ENCODE results near the gene TLNRD1.

- TF ChIP-seq POLR2A (IDR thresholded peaks at IDR 0.05) = no peak
- TF ChIP-seq, protein P1, sequence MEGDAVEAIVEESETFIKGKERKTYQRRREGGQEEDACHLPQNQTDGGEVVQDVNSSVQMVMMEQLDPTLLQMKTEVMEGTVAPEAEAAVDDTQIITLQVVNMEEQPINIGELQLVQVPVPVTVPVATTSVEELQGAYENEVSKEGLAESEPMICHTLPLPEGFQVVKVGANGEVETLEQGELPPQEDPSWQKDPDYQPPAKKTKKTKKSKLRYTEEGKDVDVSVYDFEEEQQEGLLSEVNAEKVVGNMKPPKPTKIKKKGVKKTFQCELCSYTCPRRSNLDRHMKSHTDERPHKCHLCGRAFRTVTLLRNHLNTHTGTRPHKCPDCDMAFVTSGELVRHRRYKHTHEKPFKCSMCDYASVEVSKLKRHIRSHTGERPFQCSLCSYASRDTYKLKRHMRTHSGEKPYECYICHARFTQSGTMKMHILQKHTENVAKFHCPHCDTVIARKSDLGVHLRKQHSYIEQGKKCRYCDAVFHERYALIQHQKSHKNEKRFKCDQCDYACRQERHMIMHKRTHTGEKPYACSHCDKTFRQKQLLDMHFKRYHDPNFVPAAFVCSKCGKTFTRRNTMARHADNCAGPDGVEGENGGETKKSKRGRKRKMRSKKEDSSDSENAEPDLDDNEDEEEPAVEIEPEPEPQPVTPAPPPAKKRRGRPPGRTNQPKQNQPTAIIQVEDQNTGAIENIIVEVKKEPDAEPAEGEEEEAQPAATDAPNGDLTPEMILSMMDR (IDR thresholded peaks at IDR 0.05) = no peak
Measured at GRCh38 chr15:80976851-80977250, 23.9 kb upstream of the TLNRD1 start.
